GM03348 (cell line): ENCODE results near the gene ETF1.

Experiments used
- DNase-seq: peaks from one replicate; pipeline ENCODE4 v3.0.0; 2012; ENCODE audit warnings: low spot score

The ETF1 gene

GRCh38 chr5:138542956-138543729 lies at the start of gene ETF1:
Gene ETF1 (minus strand): TSS chr5:138543236. CDS start chr5:138542918, 318 bp downstream.
- DNase-seq = peak; percentile 99

- DNase-seq = no peak
Measured at GRCh38 chr5:138588013-138588788, 45.2 kb upstream of the ETF1 start.

- no peak for DNase-seq
Measured at GRCh38 chr5:138585157-138585556, 42.1 kb upstream of the ETF1 start.

- no peak for DNase-seq
Measured at GRCh38 chr5:138583984-138584637, 41.1 kb upstream of the ETF1 start.

GRCh38 chr5:138582959-138583358 lies 39.9 kb upstream of the ETF1 start:
- no peak for DNase-seq

GRCh38 chr5:138580777-138581176 lies 37.7 kb upstream of the ETF1 start:
- no peak for DNase-seq

GRCh38 chr5:138580001-138580400 lies 37.0 kb upstream of the ETF1 start:
- DNase-seq = no peak

GRCh38 chr5:138579517-138579863 lies 36.5 kb upstream of the ETF1 start:
- no peak for DNase-seq

GRCh38 chr5:138577452-138577851 lies 34.4 kb upstream of the ETF1 start:
- DNase-seq = no peak

GRCh38 chr5:138575194-138576015 lies 32.4 kb upstream of the ETF1 start, which contains the start of gene HSPA9:
Gene HSPA9 (minus strand): TSS chr5:138575401. CDS start chr5:138575318, 83 bp downstream.
- DNase-seq = peak; percentile 99

- no peak for DNase-seq
Measured at GRCh38 chr5:138574744-138575193, 31.7 kb upstream of the ETF1 start.

- peak; percentile 16 for DNase-seq
Measured at GRCh38 chr5:138573949-138574670, 31.1 kb upstream of the ETF1 start.

- DNase-seq = no peak
Measured at GRCh38 chr5:138573223-138573622, 30.2 kb upstream of the ETF1 start.

GRCh38 chr5:138570871-138571270 lies 27.8 kb upstream of the ETF1 start:
- DNase-seq = no peak

- no peak for DNase-seq
Measured at GRCh38 chr5:138569782-138570181, 26.7 kb upstream of the ETF1 start.

GRCh38 chr5:138568061-138568824 lies 25.2 kb upstream of the ETF1 start:
- no peak for DNase-seq

- no peak for DNase-seq
Measured at GRCh38 chr5:138566792-138567191, 23.8 kb upstream of the ETF1 start.

GRCh38 chr5:138565100-138565821 lies 22.2 kb upstream of the ETF1 start:
- no peak for DNase-seq

GRCh38 chr5:138564242-138564641 lies 21.2 kb upstream of the ETF1 start:
- no peak for DNase-seq
